Activated CD4-positive, alpha-beta T cell treated with anti-CD3 and anti-CD28 coated beads, Interleukin-2, amount 50 U/mL, for 24 hours (primary cell): ENCODE data around the gene TUBA1B.
"Not testable (repeated sequence)": the region's sequence is repeated elsewhere in the genome, so short reads cannot be mapped to it uniquely, and the experiment has no call there.

Experiments used
- DNase-seq, 2 donors: peaks; one replicate each; pipeline ENCODE4 v3.0.0-alpha.2; 2020; ENCODE audit warnings: low read depth in 1 of 2, low spot score in 1 of 2

TUBA1B gene

DNA sequence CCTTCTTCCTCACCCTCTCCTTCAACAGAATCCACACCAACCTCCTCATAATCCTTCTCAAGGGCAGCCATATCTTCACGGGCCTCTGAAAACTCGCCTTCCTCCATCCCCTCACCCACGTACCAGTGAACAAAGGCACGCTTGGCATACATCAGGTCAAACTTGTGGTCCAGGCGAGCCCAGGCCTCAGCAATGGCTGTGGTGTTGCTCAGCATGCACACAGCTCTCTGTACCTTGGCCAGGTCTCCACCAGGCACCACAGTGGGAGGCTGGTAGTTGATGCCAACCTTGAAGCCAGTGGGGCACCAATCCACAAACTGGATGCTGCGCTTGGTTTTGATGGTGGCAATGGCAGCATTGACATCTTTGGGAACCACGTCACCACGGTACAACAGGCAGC lies 3.2 kb downstream of the TUBA1B start:
- DNase-seq, result not testable (repeated sequence)

DNA sequence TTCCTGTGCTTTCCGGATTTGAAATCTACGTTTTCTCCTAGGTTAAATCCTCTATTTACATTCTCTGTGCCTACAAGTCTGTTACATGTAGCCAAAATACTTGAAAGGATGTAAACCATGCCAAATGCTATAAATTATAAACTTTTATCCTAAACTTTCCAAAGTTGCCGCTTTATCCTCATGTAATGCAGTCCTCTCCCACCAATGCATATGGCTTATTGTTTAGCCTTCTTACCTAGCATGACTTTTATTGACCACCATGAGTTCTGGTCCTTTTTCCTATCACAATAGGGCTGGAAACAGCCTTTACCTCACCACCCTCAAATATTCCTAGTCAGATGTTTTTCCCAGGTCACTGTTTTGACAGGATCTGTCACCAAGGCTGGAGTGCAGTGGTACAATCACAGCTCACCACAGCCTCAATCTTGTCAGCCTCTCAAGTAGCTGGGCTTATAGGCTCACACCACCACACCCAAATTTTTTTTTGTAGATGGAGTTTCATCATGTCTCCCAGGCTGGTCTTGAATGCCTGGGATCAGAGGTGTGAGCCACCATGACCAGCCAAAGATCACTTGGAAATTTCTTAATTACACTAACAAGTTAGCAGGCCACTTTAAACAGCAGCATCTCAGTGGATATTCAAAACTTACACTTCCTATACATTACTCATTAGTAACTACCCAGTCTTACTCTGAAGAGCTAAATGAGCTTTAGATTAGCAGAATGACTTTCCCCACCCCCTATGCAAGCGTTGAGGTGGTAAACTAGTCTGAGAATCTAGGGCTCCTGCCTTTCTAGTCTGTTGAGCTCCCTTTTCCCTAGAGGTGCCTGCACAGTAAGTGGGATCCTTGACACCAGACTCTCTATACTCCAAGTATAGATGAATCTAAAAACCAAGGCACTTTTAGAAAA lies 4.1 kb downstream of the TUBA1B start:
- no peak for DNase-seq

DNA sequence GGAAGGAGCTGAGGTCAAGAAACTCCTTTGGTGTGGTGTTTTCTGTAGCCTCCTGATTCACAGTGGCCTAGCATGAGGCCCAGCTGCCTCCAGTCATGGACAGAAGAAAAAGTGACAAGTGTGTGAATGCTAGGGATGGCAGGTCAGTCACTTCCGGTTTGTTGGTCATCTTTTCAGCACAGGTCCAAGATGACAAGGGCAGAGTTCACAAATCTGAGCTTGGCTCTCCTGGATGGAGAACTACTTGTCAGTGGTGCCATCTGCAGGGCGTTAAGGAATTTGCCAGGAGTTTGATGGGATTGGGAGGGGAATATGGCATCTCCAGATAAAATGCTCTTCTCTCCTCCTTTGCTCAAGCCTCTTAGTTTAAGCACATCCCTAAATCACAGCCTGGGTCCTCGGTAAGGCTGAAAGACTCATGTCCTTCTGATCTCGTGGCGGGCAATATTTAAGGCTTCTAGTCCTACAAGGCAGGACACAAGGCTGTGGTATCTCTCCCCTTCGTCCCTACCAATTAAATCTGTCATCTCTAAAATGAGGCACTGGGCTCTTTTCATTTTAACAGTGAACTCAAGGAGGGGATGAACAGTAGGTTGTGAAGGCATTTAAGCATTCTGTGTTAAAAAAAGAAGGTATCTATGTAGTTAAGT lies 10.0 kb downstream of the TUBA1B start:
- no peak for DNase-seq

DNA sequence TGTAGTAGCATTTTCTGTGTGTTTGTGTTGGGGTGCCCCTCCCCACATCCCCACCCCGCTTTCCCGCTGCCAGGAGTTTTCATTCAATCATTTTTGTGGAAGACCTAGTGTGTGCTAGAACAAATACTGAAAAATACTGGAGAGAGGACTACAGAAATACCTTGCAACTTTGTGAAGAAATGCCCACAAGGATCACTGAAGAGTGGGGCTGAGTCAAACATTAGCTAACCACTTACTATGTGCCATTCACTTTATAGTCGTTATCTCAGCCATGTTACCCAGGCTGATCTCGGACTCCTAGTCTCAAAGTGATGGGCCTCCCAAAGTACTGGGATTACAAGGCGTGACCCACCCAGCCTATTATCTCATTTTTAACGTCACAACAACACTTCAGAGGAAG lies 20.0 kb downstream of the TUBA1B start:
- no peak for DNase-seq

DNA sequence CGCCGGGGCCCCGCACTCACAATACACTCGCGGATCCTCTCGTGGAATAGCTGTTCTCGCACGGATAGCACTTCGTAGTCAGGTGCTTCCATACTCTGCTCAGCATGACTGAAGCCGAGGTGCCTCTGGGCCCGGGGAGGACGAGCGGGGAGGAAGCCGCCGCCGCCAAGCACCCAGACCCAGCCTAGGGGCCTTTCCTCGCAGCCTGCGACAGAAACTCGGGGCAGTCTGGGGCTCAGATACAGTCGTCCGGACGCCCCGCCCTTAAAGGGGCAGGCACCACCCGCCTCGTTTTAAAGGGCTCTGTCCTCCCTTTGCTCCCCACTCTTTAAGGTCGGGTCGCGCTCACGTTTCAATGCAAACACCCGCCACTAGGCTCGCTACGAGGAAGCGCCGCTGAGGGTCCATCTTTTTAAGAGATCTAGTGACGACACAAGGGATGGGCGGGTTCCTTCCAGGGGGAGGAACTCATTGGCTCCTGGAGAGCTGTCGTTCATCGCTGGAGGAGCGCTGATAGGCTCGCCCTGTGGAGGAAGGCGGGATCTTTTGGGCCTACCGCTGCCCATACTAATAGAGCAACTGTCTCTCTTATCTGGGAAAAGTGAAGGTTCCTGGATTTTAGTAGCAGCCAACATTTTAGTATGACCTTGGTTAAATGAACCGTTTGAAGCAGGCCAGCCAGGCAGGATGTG lies 20.6 kb downstream of the TUBA1B start, which contains the start of gene LMBR1L:
Gene LMBR1L, minus strand, starts transcription at position 384 of the 692 bp plus-strand sequence. Its CDS starts 292 bp downstream, at position 92.
- DNase-seq, result peak; percentile 84 to 93

DNA sequence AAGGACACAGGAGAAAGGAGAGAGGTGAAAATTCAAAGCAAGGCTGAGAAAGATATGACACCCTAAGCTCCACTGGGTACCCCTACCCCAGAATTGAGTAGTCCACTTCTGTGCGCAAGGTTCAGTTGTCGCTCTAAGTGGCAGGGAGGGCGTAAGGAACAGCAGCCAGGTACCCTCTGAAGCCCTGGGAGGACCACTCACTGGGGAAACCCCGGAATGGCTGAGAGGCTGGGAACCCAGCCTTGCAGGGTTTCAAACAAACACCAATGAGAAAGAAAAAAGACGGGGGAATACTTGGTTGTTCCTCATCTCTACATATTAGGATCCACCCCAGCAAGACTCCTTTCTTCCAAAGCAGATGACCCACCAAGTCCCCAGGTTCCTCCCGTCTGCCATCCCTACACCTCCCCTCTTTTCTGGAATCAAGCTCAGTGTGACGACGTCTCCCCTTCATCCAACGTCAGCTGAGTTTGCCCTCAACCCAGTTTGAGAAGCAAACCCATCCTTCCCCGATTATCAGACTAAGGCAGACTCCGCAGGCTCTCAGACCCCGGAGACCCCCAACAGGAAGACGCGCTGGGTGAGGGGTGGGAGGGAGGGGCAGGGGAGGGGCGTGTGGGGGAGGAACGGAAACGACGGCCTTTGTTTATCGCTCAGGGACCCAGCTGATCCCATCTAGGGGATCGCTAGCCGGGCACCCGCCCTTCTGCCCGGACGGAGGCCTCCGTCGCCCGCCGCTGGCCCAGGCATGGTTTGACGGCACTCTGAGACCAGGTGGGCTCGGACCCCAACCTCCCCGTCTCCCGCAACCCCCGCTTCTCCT lies 21.3 kb downstream of the TUBA1B start:
- DNase-seq, result no peak

DNA sequence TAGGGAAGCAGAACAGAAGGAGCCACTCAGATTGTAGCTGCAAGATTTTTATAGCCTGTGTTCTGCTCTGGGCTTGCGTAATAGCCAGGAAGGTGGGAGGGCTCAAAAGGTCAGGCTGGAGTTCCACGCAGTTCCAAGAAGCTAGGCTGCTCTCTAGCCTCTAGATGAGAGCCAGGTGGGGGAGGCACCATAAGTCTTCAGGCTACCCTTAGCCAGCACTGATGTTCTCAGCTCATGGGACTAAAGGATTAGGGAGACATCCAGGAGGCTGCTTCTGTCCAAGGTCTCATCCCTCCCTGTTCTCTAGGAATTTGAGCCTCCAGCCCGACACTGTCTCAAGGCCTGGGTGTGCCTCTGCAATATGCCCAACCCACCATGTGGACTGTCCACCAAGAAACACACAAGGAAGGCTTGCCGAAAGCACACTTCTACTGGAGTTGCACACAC lies 22.2 kb downstream of the TUBA1B start:
- no peak for DNase-seq

DNA sequence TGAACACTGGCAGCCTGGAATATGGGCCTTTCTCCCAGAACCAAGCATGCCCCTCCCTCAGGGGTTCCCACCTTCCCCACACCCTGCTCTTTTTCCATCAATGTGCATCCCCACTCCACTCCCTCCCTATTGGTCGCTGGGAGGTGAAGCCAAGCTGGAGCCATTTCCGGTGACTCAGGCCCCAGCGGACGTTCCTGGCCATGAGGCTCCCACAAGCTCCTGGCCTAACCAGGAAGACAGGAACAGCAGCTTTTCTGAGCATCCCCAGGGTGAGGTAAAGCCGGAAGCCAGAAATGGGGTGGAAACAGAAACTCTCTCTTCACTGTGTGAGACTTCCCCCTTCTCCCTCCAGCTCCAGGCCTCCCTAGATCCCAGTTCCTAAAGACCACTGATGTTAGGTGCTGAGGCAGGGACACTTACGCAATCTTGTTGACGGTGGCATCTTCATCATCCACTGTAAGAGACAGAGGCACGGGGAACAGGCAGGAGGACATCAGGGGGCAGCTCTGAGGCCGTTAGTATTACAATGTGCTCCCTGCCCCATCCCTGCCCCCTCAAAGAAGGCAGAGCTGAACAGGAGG lies 25.6 kb downstream of the TUBA1B start:
- DNase-seq, result no peak

DNA sequence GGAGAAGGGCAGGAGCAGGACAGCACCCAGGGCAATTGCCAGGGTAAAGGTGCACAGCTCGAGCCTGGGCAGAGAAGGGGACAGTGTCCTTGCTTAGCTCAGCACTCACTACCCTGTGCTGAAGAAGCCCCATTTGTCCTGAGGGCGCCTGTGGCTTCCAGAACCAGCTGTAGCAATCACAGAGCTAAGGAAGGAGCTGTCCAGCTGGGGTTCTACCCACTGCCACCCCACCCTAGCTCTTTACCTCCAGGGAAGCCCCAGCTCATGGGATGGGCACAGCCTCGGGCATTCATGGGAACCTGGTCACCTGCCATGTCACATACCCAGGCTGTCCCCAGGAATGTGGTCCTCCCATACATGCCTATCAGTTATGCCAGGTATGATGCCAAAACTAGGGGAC lies 26.4 kb downstream of the TUBA1B start:
- DNase-seq, result no peak

DNA sequence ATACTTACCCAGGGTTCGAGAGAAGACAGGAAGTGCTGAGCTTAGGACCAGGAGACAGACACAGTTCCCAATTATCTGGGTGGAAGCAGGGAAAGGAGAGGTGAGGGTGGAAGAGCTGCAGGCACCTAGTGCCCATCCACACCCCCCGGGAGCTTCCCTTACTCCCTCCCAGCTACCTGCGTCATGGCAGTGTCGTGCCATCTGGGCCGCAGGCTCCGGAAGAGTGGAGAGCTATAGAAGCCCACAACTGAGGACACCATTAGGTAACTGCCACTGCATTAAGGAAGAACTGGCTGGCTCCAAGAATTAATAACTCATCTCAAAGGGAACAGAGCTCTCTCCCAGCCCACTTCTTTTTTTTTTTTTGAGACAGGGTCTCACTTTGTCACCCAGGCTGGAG lies 30.8 kb downstream of the TUBA1B start:
- DNase-seq, result no peak

DNA sequence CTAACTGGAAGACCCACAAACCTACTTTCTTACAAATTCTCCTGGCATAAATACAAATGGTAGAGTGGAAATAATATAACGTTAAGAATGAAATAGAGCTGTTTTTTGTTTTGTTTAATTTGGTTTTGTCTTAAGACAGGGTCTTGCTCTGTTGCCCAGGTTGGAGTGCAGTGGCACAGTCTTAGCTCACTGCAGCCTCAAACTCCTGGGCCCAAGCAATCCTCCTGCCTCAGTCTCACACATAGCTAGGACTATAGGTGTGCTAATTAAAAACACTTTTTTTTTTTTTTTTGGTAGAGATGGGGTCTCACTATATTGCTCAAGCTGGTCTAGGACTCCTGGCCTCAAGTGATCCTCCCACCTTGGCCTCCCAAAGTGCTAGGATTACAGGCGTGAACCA lies 32.5 kb downstream of the TUBA1B start:
- no peak for DNase-seq

DNA sequence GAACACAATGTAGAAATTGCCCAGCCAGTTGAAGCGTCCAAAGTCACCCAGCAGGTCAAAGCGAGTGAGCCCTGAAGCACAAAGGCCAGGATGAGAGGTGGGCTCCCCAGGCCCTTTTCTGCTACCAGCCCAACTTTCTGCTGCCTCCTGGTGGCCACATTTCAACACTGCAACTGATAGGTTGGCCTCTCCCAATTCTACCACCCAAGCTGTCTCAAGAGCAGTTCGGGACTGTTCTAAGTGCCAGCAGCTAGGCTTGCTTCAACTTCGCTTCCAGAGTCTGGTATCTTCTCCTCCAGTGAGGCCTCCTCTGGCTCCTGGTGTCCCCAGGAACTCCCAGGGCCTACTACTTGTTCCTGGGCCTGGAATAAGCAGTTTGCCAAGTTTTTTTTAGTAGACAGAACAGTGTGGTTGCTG lies 33.2 kb downstream of the TUBA1B start:
- DNase-seq, result peak in 1 of 2 donors; percentile 52

DNA sequence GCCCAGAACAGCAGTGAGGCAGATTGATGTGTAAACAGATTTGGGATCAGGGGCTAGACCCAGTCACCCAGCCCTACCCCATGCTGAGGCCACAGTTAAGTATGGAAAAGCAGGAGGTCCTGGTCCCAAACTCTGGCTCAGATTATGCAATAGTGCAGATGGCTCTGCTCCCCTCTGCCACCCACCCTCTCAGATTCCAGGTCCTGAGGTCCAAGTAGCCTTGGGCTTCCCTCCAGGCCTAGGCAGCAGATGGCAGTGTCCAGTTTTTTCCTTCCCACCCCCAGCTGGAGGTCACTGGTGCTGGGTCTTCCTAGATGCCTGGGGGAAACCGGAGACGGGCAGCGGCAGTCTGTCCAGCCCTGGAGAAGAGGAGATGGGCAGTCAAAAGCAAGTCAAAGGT lies 33.8 kb downstream of the TUBA1B start:
- DNase-seq, result no peak

DNA sequence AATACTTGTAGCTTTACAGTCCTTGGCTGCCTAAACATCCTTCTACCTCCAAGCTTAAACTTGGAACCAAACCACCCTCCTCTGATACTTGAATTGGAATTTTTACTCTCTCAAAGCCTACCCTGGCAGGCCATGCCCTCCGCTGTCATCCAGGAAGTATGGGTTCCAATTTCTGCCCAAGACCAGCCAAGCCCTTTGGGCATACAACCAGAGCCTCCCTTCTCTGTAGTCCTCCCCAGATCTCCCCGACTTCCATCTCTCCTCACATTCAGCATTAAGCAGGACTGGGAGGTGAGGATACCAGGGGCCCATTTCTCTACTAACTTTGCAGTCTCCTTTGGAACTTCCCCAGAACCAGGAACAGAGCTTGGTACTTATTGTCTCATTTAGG lies 36.2 kb downstream of the TUBA1B start:
- no peak for DNase-seq

DNA sequence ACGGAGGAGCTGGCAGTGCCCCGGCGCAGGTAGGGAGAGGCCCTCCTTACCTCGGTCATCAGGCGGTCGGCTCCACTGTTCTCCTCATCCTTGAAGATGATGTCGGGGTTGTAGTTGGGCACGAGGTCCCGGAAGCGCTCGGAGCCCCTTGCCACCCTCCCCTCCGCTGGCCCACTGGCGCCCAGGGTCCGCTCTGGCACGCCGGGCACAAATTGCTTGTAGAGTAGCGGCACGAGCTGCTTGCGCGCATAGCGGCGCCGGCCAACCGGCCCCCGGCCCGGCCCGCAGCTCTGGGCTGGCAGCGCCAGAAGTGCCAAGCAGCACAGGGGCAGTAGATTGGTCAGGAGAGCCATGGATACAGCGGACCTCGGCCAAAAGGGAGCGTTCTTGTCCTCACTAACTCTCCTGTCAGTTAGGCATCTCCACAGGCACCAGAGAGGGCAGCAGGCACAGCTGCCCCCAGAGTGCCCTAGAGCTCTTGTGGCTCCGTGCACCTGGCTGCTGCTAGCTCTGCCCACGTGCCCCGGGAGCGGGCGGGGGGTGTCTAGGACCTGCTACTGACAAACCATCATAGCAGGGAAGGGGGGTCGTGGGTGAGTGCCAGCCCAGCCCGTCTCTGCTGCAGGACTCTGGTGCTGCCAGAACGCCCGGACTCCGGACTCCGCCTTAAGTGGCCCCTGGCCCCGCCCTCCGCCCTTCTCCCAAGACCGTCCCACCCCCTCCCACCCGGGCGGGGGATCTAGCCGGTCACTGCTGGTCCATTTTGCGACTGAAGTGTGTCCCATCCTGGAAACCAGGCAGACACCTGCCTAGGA lies 36.8 kb downstream of the TUBA1B start, which contains the start of gene DHH:
Gene DHH, minus strand, starts transcription at position 642 of the 815 bp plus-strand sequence. Its CDS starts 289 bp downstream, at position 353.
- DNase-seq, result no peak

DNA sequence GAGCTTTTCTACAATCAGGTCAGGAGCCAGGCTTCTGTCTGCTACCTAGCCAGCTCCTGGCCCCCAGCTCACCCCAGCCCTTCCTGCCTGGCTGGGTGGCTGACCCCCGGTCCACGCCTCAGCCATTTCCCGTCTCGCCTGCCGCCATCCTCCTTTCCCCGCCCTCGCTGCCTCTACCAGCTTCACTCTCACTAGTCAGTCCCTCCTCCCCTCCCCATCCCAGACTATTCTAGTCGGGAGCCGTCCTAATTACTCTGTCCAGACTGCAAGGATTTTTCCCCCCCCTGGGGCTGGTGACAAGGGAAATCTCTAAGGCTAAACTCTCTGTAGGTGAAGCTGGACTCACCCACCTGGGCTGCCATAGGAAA lies 37.4 kb downstream of the TUBA1B start:
- DNase-seq, result no peak

DNA sequence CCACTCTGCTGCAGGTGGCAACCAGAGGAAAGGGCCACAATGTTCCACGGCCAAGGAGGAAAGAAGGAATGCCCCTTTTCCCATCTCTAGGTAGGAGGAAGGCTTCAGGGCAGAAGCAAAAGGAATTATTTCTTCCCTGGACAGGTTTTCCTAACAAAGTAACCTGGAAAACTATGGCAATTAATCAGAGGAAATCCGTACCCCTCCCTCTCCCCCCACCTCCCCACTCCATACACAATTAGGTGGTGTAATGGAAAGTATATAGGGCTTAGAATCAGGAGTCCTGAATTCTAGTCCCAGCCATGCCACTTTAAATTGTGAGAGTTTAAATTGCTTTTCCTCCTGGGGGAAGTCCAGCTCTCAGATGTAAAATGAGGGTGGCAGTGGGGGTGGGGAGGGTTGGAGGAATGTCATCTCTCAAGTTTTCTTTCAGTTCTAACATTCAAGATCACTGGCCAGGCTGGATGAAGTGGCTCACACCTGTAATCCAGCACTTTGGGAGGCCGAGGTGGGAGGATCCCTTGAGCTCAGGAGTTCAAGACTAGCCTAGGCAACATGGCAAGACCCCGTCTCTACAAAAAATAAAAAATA lies 38.3 kb downstream of the TUBA1B start:
- no peak for DNase-seq

DNA sequence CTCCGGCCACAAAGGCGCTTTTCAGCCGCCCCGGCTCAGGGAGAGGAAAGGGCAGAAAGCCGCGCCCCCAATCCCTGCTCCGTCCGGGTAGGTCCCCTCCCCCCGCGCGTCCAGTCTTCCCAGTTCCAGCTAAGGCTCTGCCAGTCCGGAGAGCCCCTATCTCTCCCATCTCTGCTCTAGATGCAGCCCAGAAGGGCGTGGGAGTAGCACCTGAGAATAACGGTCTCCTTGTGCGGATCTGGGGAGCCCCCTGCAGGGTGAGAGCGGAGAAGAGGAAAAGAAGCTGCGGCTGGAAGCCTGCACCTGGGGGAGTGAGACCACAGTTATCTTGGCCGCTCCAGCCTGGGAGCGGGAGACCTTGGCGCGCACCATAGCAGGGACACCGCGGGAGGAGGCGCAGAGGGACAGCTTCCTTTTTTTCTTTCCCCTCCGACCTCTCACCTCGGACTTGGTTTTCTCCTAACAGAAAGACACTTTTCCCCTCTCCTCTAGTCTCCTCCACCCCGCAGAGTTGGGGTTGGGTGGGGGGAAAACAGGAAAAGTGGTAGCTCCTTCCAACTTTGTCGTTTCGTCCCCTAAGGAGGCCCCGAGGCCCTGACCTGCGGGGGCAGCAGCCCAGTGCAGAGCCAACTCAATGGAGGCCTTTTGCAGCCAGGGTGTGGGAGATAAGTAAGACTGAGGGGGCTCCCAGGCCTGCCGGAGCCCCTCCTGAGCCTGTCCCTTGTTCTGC lies 38.9 kb downstream of the TUBA1B start:
- DNase-seq, result peak in 1 of 2 donors; percentile 53

DNA sequence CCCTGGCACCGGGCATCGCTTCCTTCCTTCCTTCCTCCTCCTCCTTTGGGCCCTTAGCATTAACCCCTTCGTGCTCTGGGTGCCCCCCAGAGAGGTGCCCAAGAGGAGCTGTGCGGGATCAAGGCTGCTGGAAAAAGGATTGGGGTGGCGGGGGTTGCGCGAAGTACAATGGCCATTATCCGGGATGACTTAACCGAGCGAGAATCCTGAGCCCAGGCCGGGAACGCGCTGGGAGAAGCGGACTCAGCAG lies 39.4 kb downstream of the TUBA1B start:
- no peak for DNase-seq
